ENCODE results near the gene C4orf50.
"Not testable (repeated sequence)": the region's sequence is repeated elsewhere in the genome, so short reads cannot be mapped to it uniquely, and the experiment has no call there.

The C4orf50 gene

DNA sequence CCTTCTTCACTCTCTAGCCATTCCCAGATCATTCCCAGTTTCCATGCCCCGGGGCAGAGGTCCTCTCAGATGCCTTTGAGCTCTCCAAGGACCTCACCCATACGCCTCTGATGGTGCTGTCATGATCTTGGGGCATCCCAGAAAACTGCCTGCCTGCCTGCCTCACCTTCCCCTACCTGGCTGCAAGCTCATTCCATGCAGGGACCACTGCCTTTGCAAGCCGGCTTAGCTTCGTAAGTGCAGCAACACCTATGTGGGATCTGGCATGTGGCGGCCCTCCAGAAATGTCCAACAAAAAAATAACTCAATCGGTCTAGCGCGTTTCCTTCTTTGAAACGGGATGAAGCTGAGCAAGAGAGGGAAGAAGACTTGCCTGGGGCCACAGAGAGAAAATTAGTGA is 53.0 kb downstream of the C4orf50 start:
- DNase-seq, result no peak

DNA sequence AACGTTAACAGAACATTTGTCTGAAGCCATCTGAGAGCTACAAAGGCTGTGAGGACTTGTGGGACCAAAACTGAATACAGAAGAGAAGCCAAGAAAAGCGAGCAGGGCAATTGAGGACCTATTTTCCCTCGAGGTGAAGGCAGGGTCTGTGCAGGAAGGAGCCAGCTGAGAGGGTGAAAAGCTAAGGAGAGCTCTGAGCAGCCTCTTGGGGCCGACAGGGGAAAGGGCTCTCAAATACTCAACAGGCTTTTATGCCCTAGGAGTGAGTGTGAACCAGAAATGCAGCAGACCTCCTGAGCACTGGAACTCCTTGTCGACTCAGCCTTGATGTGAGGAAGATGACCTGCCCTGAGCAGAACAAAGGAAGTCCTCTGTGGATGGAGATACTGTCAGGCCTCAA is 54.2 kb downstream of the C4orf50 start:
- no peak for DNase-seq

DNA sequence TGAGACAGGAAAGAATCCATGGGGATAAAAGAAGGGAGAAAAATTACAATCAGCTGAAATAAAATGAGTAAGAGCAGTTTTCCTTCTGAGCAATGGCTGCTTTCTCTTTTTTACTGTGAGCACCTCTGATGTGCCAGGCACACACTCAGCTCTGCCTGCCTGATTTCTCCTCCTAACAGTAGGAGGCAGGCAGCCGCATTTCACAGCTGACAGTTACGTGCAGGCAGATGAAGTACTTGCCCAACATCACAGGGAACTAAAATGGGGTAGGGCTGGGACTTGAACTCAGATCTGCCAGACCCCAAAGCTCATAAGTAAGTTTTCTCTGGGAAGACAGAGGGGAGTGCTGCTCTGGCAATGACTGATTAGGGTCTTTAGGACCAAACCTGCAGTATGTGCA is 54.6 kb downstream of the C4orf50 start:
- DNase-seq, result no peak

- no peak for DNase-seq
Observed at GRCh38 chr4:5962416-5962815, 55.8 kb downstream of the C4orf50 start.

- no peak for DNase-seq
Observed at GRCh38 chr4:5960252-5960880, 57.9 kb downstream of the C4orf50 start.

DNA sequence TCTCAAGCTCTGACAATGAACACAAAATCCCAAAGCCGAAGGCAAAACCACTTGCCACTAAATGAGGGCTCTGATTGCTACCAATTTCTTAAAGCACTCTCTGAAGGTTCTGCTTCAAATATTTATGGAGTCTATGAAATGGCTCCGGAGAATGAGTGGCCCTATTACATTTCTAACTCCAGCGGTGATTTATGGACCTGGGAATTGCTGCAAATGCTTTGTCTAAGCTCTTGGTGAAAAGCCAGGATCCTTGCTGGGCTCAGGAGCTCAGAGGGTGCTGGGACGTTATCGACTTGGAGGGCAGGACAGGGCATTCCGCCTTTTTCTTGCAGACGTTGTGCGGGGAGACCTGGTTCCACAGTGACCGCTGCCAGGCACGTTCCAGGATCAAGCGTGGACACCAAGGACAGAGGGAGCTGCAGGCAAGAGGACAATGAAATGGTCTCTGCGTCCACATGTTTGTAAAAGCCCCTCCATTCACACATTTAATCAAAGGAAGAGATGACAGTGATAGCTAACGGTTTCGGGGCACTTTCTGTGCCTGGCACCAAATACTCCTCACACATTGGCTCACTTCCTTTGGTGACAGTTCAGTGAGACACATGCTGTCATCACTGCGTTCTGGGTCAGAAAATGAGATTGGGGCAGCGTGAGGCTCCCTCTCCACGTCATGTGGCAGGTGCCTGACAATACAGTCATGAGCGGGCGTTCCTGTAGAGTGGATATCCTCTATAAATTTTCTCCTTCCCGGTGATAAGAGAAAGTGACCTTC is 58.8 kb downstream of the C4orf50 start:
- no peak for DNase-seq

DNA sequence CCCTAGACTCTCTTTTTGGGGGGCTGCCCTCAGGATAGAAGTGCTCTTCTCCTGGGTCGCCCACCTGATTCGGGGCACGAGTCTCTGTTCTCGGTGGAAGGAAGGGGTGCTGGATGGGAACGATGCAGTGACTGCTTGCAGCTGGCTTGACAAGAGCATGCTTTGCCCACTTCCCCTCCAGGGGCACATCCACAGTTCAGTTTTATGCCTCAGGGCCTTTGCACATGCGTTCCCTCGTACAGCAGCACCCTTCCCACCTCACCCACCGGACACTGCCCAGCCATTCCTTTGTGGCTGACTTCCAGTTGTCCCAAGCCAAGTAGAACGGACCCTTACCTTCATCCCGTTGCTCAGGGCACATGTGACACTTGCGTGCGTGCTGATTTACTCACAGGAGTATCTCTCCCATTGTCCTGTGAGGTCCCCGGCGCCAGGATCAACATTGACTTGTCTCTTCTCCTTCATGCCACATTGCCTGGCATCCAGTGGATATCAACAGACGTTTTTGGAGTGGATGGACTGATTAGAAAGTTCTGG is 60.0 kb downstream of the C4orf50 start:
- DNase-seq, result no peak

DNA sequence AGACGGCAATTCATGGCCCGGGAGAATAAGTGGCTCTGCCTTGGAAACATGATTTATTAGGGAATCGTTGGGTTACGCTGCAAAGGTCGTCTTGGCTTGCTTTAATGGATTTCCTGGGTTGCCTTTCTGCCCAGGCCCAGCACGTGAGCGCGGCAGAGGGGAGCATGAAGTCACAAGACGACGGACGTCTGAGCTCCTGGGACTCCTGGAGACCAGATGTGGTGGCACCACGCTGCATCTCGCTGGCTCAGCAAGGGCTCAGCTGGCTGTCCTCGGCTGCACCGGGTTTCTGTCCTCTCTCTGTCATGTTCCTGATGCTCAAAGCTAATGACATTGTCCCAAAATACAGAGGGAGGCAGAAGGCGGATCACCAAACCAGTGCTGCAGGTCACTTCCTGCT is 61.2 kb downstream of the C4orf50 start:
- DNase-seq, result no peak

- DNase-seq, result no peak
Observed at GRCh38 chr4:5956285-5957021, 61.8 kb downstream of the C4orf50 start.

GRCh38 chr4:5955856-5956255 is 62.4 kb downstream of the C4orf50 start:
- no peak for DNase-seq

- no peak for DNase-seq
Observed at GRCh38 chr4:5955201-5955821, 62.9 kb downstream of the C4orf50 start.

DNA sequence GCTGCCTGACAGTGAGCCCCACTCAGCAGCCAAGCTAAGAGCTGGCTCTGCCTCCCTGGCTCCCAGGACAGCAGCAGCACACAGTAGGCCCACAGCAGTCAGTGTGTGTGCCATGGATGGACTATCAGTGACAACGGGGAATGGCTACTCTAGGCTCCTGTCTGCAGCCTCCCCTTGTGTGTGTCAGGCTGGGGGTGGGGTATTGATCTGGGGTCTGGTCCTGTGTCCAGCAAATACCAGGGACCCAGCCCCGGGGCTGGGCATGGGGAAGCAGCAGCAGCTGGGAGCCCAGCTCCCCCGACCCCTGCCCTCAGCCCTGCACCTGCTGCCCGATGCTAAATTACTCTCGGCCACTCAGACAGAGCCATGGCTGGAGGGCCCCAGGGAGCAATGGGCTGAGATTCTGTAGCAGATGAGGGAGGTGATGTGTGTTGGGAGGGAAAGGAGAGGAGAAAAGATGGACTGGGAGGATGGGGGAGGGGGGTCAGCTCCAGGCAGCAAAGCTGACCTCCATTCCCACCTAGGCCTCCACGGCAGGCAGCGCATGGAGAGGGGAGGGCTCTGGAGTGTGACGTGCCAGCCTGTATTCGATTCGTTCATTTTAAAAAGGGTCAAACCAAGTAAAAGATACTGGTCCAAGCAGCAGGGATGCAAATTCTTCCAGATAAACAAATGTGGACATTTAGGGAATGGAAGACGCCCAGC is 64.0 kb downstream of the C4orf50 start:
- no peak for DNase-seq

DNA sequence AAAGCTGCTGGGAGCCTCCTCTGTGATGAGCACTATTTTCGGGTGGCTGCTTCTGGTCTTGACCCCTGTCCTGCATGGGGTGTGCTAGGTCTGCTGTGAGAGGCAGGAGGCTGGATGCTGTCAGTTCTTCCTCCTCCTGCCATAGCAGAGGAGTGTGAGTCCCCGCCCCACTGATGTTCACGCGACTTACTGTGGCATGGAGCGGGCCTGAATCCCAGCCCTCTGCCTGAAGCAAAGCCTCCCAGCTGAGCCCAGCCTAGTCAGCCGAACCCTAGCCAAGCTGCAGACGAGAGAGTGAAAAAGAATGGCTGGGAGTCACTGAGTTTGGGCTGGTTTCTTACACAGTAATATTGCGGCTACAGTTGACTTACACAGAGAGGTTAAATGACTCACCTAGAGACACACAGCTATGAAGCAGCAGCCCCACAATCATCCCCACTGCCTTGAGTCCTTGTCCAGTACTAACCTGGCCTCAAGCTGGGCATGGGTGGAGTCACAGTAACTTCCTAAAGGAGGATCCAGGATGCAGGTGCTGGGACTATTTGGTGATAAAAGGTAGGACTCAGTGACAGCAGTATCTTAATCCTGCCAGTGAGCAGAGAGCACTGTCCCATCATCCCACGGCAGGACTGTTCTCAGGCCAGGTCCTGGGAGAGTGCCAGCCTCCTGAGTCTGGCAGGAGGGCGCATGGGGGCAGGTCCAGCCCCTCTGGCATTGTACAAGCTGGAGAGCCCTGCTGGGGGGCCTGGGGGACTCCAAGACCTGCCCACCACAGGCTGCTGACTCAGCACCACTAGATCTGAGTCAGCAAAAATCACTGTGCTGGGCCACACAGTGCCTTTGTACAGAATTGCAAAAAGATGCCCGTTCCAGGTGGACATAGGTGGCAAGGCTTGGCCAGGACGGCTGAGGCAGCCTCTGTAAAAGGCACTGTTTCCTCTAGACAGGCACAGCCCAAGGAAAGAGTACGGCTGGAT is 65.0 kb downstream of the C4orf50 start:
- no peak for DNase-seq

DNA sequence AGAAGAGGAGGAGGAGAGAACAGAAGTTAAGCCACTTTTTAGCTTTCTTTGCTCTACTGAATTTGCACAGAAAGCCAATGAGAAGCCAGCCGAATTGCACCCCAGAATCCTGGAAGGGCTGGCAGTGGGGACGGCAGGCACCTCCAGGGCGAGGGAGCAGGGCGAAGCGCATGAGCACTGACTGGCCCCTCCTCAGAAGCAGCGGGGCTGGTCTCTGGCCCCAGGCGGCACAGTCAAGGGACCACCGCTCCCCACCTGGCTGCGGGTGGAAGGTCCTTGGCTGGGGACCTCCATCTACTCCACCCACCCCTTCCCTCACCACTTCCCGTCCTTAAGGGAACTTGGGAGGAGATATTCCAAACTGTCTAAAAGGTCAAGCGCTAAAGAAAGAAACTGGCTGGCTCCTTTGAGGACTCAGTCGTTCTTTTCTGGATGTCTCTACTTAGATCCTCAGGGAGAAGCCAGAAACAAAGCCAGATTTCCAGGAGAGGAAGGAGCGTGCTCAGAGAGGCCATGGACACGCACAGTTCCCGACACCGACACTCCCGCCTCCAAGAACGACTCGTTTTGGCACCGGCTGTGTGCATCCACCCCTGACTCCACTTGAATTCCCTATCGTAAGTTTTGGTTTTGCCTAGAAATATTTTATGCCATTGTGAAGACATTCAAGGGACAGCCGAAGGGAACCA is 65.8 kb downstream of the C4orf50 start:
- no peak for DNase-seq

GRCh38 chr4:5946653-5947052 is 71.6 kb downstream of the C4orf50 start:
- DNase-seq, result not testable (repeated sequence)

DNA sequence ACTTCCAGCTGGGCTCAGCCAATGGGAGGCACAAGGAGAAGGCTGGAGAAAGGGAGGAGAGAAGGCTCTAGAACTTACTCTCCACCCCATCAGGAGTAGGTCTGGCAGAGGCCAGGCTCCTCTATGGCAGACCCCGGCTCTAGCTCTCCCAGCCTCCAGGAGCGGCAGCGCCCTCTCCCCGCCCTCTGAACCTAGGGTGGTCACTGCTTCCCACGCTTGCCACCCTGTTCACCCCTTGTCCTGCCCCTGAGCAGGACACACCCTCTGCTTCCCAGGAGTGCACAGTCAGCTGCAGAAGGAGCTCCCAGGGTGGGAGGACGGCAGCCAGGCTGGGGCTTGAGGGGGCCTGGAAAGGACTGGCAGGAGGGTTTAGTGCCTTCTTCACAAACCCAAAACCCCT is 72.3 kb downstream of the C4orf50 start:
- no peak for DNase-seq

GRCh38 chr4:5945171-5945570 is 73.1 kb downstream of the C4orf50 start:
- DNase-seq, result no peak

GRCh38 chr4:5943561-5943960 is 74.7 kb downstream of the C4orf50 start:
- no peak for DNase-seq

GRCh38 chr4:5942947-5943346 is 75.3 kb downstream of the C4orf50 start:
- DNase-seq, result no peak

- DNase-seq, result no peak
Observed at GRCh38 chr4:5941601-5942000, 76.6 kb downstream of the C4orf50 start.
